ENCODE measurements around the gene CLEC9A.

Gene CLEC9A

DNA sequence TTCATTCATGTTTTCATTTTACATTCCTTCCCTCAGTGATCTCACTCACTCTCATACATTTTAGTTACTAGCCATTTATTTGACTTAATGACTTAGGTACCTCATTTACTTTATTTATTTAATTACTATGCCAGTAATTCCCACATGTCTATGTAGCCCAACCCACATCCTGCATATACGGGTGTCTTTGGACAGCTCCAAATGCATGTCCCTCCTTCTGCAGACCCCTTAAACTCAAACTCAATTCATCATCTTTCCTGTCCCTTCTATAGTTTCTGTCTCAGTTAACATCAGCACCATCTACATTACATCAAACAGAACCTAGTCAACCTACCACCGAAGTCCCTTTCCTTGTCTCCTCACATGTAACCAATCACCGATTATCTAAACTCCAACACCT is 65.5 kb downstream of the CLEC9A start:
- H3K4me3 ChIP-seq (ENCODE audit: low read depth, low read length) = no peak overlapping the region
- in situ Hi-C loops (cut with HindIII; ENCODE audit: low sequenced_read_pairs) = no loop called here
- no peak for DNase-seq (ENCODE audit: low read depth, low spot score)
- no peak for TF ChIP-seq CTCF (IDR thresholded peaks at IDR 0.05; ENCODE audit: low read depth, low read length)

DNA sequence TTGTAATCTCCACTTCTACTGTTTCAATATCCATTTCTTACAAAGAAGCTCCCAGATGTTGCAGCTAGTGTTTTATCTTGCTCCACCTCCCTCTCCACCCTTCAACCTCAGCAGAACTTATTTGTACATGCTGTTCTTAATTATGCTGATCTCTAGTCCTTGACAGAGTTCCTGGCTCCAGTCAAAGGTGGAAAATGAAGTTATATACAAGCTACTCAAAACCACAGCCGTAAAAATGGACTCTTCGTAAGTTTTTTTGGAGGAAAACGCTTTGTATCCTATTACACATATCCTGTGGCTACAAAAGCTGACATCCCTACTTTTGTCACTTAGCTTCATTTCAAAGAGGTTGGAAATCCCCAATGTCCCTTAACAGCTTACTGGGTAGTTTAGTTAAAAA is 67.0 kb downstream of the CLEC9A start:
- no peak for TF ChIP-seq CTCF (IDR thresholded peaks at IDR 0.05; ENCODE audit: low read depth, low read length)
- in situ Hi-C loops (cut with HindIII; ENCODE audit: low sequenced_read_pairs) = no loop called here
- peak; percentile 5 for DNase-seq (ENCODE audit: low read depth, low spot score)
- H3K4me3 ChIP-seq (ENCODE audit: low read depth, low read length) = no peak overlapping the region

- in situ Hi-C loops (cut with HindIII; ENCODE audit: low sequenced_read_pairs) = no loop called here
- TF ChIP-seq CTCF (IDR thresholded peaks at IDR 0.05; ENCODE audit: low read depth, low read length) = no peak
Measured at GRCh38 chr12:10098791-10099190, 68.3 kb downstream of the CLEC9A start, which contains the start of gene CLEC1A. CLEC1A (minus strand) TSS chr12:10098985; CDS start chr12:10098922, 63 bp downstream.

GRCh38 chr12:10101042-10101579 is 70.6 kb downstream of the CLEC9A start:
- no peak overlapping the region for H3K4me3 ChIP-seq (ENCODE audit: low read depth, low read length)
- TF ChIP-seq CTCF (IDR thresholded peaks at IDR 0.05; ENCODE audit: low read depth, low read length) = no peak
- peak; percentile 44 for DNase-seq (ENCODE audit: low read depth, low spot score)
- in situ Hi-C loops (cut with HindIII; ENCODE audit: low sequenced_read_pairs) = no loop called here

More at GRCh38 chr12:10098791-10099190, 68.3 kb downstream of the CLEC9A start, which contains the start of gene CLEC1A:
- no peak within 1 kb of the TSS for H3K4me3 ChIP-seq (ENCODE audit: low read depth, low read length)
- DNase-seq (ENCODE audit: low read depth, low spot score) = peak; percentile 33

- DNase-seq (ENCODE audit: low read depth, low spot score) = no peak
- TF ChIP-seq CTCF (IDR thresholded peaks at IDR 0.05; ENCODE audit: low read depth, low read length) = no peak
- in situ Hi-C loops (cut with HindIII; ENCODE audit: low sequenced_read_pairs) = no loop called here
- no peak overlapping the region for H3K4me3 ChIP-seq (ENCODE audit: low read depth, low read length)
Measured at GRCh38 chr12:10101648-10102220, 71.3 kb downstream of the CLEC9A start.

DNA sequence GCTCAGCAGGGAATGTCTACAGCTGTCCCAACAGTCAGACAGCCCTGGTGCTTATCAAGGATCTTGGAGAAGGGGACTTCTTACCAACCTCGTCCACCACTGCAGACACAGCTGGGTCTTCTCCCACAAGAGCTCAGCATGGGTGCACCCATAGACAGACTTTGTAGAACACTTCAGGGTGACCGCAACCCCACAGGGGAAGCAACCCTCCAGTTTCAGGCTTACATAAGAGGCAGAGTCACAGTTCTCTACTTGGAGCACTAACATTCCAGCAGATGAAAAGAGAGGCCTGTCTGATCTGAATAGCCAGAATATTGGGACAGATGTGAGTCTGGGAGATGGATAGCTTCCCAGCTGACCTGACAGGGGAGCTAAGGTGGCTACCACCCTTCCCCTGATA is 71.8 kb downstream of the CLEC9A start:
- TF ChIP-seq CTCF (IDR thresholded peaks at IDR 0.05; ENCODE audit: low read depth, low read length) = no peak
- H3K4me3 ChIP-seq (ENCODE audit: low read depth, low read length) = no peak overlapping the region
- in situ Hi-C loops (cut with HindIII; ENCODE audit: low sequenced_read_pairs) = no loop called here
- DNase-seq (ENCODE audit: low read depth, low spot score) = no peak

Data from astrocyte of the spinal cord (primary cell).